ENCODE measurements around the gene PGBD4.

DNA sequence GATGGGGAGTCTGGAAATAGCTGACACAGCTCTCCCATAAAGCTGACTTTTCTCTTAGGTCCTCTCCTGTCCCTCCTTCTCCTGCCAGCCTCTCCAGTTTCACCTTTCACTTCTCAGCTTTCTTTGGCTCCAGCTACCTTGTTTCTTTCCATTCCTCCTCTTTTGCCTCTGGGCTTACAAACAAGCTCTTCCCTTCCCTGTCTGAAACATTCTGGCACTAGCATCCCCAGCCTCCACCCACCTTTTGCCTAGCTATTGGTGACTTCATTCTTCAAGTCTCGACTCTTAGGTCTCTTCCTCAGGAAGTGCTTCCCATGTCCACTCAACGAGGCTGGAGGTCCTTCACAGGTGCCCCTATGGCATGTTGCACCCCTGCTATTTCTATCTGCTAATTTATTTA, 42.4 kb upstream of the PGBD4 start:
- TF ChIP-seq, protein P1, sequence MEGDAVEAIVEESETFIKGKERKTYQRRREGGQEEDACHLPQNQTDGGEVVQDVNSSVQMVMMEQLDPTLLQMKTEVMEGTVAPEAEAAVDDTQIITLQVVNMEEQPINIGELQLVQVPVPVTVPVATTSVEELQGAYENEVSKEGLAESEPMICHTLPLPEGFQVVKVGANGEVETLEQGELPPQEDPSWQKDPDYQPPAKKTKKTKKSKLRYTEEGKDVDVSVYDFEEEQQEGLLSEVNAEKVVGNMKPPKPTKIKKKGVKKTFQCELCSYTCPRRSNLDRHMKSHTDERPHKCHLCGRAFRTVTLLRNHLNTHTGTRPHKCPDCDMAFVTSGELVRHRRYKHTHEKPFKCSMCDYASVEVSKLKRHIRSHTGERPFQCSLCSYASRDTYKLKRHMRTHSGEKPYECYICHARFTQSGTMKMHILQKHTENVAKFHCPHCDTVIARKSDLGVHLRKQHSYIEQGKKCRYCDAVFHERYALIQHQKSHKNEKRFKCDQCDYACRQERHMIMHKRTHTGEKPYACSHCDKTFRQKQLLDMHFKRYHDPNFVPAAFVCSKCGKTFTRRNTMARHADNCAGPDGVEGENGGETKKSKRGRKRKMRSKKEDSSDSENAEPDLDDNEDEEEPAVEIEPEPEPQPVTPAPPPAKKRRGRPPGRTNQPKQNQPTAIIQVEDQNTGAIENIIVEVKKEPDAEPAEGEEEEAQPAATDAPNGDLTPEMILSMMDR (conservative IDR thresholded peaks at IDR 0.05; ENCODE audit: low read depth, low read length) = no peak
- TF ChIP-seq EZH2 (IDR thresholded peaks at IDR 0.05; ENCODE audit: borderline replicate concordance, low read depth, low read length, poor library complexity, severe bottlenecking) = no peak
